ENCODE data around the gene SCLY.
"Not testable (repeated sequence)": the region's sequence is repeated elsewhere in the genome, so short reads cannot be mapped to it uniquely, and the experiment has no call there.

The SCLY gene

GRCh38 chr2:238108423-238109183 is 47.8 kb downstream of the SCLY start:
- Histone ChIP-seq H2AFZ (no peak overlapping the region), H3K4me3 (ENCODE audit: low read depth, low read length) (no peak overlapping the region), H3K4me2 (ENCODE audit: low read length) (no peak overlapping the region), H3K79me2 (no peaks in the 10 kb centered on the region), H3K36me3 (ENCODE audit: control insufficient read depth, insufficient read depth, low read length) (no peaks in the 10 kb centered on the region), H3K27ac (no peak overlapping the region), H3K27me3 (ENCODE audit: control insufficient read depth, insufficient read depth, low read length) (no peaks in the 10 kb centered on the region), H3K9me3 (ENCODE audit: control insufficient read depth, low read length) (no peaks in the 10 kb centered on the region), H3K4me1 (no peaks in the 10 kb centered on the region), H3K9ac (no peak overlapping the region)
- TF ChIP-seq, protein P1, sequence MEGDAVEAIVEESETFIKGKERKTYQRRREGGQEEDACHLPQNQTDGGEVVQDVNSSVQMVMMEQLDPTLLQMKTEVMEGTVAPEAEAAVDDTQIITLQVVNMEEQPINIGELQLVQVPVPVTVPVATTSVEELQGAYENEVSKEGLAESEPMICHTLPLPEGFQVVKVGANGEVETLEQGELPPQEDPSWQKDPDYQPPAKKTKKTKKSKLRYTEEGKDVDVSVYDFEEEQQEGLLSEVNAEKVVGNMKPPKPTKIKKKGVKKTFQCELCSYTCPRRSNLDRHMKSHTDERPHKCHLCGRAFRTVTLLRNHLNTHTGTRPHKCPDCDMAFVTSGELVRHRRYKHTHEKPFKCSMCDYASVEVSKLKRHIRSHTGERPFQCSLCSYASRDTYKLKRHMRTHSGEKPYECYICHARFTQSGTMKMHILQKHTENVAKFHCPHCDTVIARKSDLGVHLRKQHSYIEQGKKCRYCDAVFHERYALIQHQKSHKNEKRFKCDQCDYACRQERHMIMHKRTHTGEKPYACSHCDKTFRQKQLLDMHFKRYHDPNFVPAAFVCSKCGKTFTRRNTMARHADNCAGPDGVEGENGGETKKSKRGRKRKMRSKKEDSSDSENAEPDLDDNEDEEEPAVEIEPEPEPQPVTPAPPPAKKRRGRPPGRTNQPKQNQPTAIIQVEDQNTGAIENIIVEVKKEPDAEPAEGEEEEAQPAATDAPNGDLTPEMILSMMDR (IDR thresholded peaks at IDR 0.05): no peak

- H3K36me3 ChIP-seq (ENCODE audit: control insufficient read depth, insufficient read depth, low read length): no peaks in the 10 kb centered on the region
- H3K4me2 ChIP-seq (ENCODE audit: low read length): no peak overlapping the region
- no peaks in the 10 kb centered on the region for H3K27me3 ChIP-seq (ENCODE audit: control insufficient read depth, insufficient read depth, low read length)
- H2AFZ ChIP-seq: no peak overlapping the region
- H3K4me1 ChIP-seq: no peaks in the 10 kb centered on the region
- H3K9ac ChIP-seq: no peak overlapping the region
- TF ChIP-seq, protein P1 (IDR thresholded peaks at IDR 0.05): no peak
- H3K9me3 ChIP-seq (ENCODE audit: control insufficient read depth, low read length): no peaks in the 10 kb centered on the region
- H3K4me3 ChIP-seq (ENCODE audit: low read depth, low read length): no peak overlapping the region
- no peak overlapping the region for H3K27ac ChIP-seq
- H3K79me2 ChIP-seq: no peaks in the 10 kb centered on the region
These were observed 52.8 kb downstream of the SCLY start for GRCh38 chr2:238113611-238114010.

GRCh38 chr2:238114331-238114841 is 53.6 kb downstream of the SCLY start:
- no peak overlapping the region for H3K4me3 ChIP-seq (ENCODE audit: low read depth, low read length)
- no peaks in the 10 kb centered on the region for H3K4me1 ChIP-seq
- H3K9ac ChIP-seq: no peak overlapping the region
- TF ChIP-seq, protein P1 (IDR thresholded peaks at IDR 0.05): no peak
- no peak overlapping the region for H3K27ac ChIP-seq
- H3K9me3 ChIP-seq (ENCODE audit: control insufficient read depth, low read length): no peaks in the 10 kb centered on the region
- no peaks in the 10 kb centered on the region for H3K79me2 ChIP-seq
- H3K27me3 ChIP-seq (ENCODE audit: control insufficient read depth, insufficient read depth, low read length): no peaks in the 10 kb centered on the region
- H3K4me2 ChIP-seq (ENCODE audit: low read length): no peak overlapping the region
- H3K36me3 ChIP-seq (ENCODE audit: control insufficient read depth, insufficient read depth, low read length): no peaks in the 10 kb centered on the region
- H2AFZ ChIP-seq: no peak overlapping the region

GRCh38 chr2:238114851-238115660 is 54.3 kb downstream of the SCLY start:
- H3K27me3 ChIP-seq (ENCODE audit: control insufficient read depth, insufficient read depth, low read length): no peaks in the 10 kb centered on the region
- H3K9me3 ChIP-seq (ENCODE audit: control insufficient read depth, low read length): no peaks in the 10 kb centered on the region
- no peak overlapping the region for H2AFZ ChIP-seq
- no peak overlapping the region for H3K4me2 ChIP-seq (ENCODE audit: low read length)
- no peak overlapping the region for H3K27ac ChIP-seq
- no peaks in the 10 kb centered on the region for H3K36me3 ChIP-seq (ENCODE audit: control insufficient read depth, insufficient read depth, low read length)
- no peak overlapping the region for H3K9ac ChIP-seq
- no peaks in the 10 kb centered on the region for H3K4me1 ChIP-seq
- H3K79me2 ChIP-seq: no peaks in the 10 kb centered on the region
- H3K4me3 ChIP-seq (ENCODE audit: low read depth, low read length): no peak overlapping the region
- TF ChIP-seq, protein P1 (IDR thresholded peaks at IDR 0.05): no peak

- not testable (repeated sequence) for H3K27ac ChIP-seq; H2AFZ ChIP-seq; H3K4me3 ChIP-seq (ENCODE audit: low read depth, low read length); H3K36me3 ChIP-seq (ENCODE audit: control insufficient read depth, insufficient read depth, low read length); H3K9me3 ChIP-seq (ENCODE audit: control insufficient read depth, low read length); H3K79me2 ChIP-seq; H3K9ac ChIP-seq; H3K27me3 ChIP-seq (ENCODE audit: control insufficient read depth, insufficient read depth, low read length); H3K4me2 ChIP-seq (ENCODE audit: low read length); H3K4me1 ChIP-seq
These were observed 54.9 kb downstream of the SCLY start for GRCh38 chr2:238115709-238116108.
